GM23248 (cell line): ENCODE data around the gene EMP2. TPM values are rescaled to one million over a fixed set of nuclear protein-coding genes. Genes with fewer than 3 reads are reported as not detected.

Experiments used
- DNase-seq: peaks from one replicate; pipeline ENCODE4 v3.0.0-alpha.2; 2015
- H2AFZ ChIP-seq: fragments of 200-600 bp; sonication (generic); 2 replicates; pipeline ENCODE4 v1.6.1; 2016; ENCODE audit warnings: antibody characterized with exemption
- H3F3A ChIP-seq: fragments of 200-600 bp; sonication (generic); 2 replicates; pipeline ENCODE4 v1.6.1; 2016; ENCODE audit warnings: mild to moderate bottlenecking, antibody characterized with exemption, mixed run types; ENCODE audit not compliant: insufficient read depth
- H3K27ac ChIP-seq: fragments of 200-600 bp; sonication (generic); 2 replicates; pipeline ENCODE4 v1.5.1; 2016; ENCODE audit warnings: mild to moderate bottlenecking
- H3K27me3 ChIP-seq: fragments of 200-600 bp; sonication (generic); replicated peaks from 2 replicates; pipeline ENCODE4 v1.6.1; 2016; ENCODE audit warnings: mild to moderate bottlenecking; ENCODE audit not compliant: insufficient read depth
- H3K36me3 ChIP-seq: fragments of 200-600 bp; sonication (generic); 2 replicates; pipeline ENCODE4 v1.6.1; 2016; ENCODE audit warnings: low read depth, mild to moderate bottlenecking
- H3K4me1 ChIP-seq: fragments of 200-600 bp; sonication (generic); 2 replicates; pipeline ENCODE4 v1.6.1; 2016; ENCODE audit warnings: mild to moderate bottlenecking; ENCODE audit not compliant: insufficient read depth
- H3K4me2 ChIP-seq: fragments of 200-600 bp; sonication (generic); one replicate; pipeline ENCODE4 v1.6.1; 2016; ENCODE audit warnings: mild to moderate bottlenecking; ENCODE audit not compliant: unreplicated experiment
- H3K4me3 ChIP-seq: fragments of 200-600 bp; sonication (generic); 2 replicates; pipeline ENCODE4 v1.5.1; 2016; ENCODE audit warnings: mild to moderate bottlenecking
- H3K79me2 ChIP-seq: fragments of 200-600 bp; sonication (generic); 2 replicates; pipeline ENCODE4 v1.6.1; 2016; ENCODE audit warnings: mild to moderate bottlenecking; ENCODE audit not compliant: insufficient read depth
- H3K9ac ChIP-seq: fragments of 200-600 bp; sonication (generic); 2 replicates; pipeline ENCODE4 v1.6.1; 2016; ENCODE audit warnings: mild to moderate bottlenecking
- H3K9me2 ChIP-seq: fragments of 200-600 bp; sonication (generic); 2 replicates; pipeline ENCODE4 v1.6.1; 2016; ENCODE audit warnings: mixed run types, mild to moderate bottlenecking, moderate library complexity; ENCODE audit not compliant: insufficient read depth
- H3K9me3 ChIP-seq: fragments of 200-600 bp; sonication (generic); one replicate; pipeline ENCODE4 v1.6.1; 2017; ENCODE audit warnings: low read depth
- H4K20me1 ChIP-seq: fragments of 200-600 bp; sonication (generic); 2 replicates; pipeline ENCODE4 v1.6.0; 2016; ENCODE audit not compliant: insufficient read depth
- EZH2 ChIP-seq: fragments of 200-600 bp; sonication (generic); IDR thresholded peaks from 2 replicates; pipeline ENCODE4 v1.6.1; 2018; ENCODE audit warnings: antibody characterized with exemption, mild to moderate bottlenecking; ENCODE audit not compliant: insufficient read depth, poor library complexity, severe bottlenecking
- EZH2phosphoT487 ChIP-seq: fragments of 200-600 bp; sonication (generic); IDR thresholded peaks from 2 replicates; pipeline ENCODE4 v1.6.1; 2018; ENCODE audit warnings: antibody characterized with exemption, moderate library complexity, mild to moderate bottlenecking, low read depth; ENCODE audit not compliant: insufficient read depth
- WGBS, 2 experiments: methylation state at CpG; one replicate each; pipeline ENCODE4 v1.1.6; 2015 to 2017; ENCODE audit warnings: low lambda C conversion rate in 2 of 2, low coverage in 1 of 2; ENCODE audit errors: missing lambda C conversion rate in 2 of 2; 5-methylcytosine and 5-hydroxymethylcytosine counted together
- in situ Hi-C: fragments of 300-500 bp; cut with MboI; formaldehyde crosslinking; loops from 2 replicates; pipeline ENCODE4 v1.15.0; 2020
- polyA plus RNA-seq: library from polyadenylated mRNA; unstranded; fragments of >200 nt; fragmentation: Nextera tagmentation; extraction: Ambion mirVana; gene quantifications from 2 replicates; pipeline ENCODE4 v1.2.1, GENCODE V29; 2016
- total RNA-seq: library from RNA; depleted of rRNA; stranded (reverse); fragments of >200 nt; shearing (Covaris generic); gene quantifications from 2 replicates; pipeline ENCODE4 v1.2.3, GENCODE V29; 2014

Gene EMP2
- total and polyA plus RNA-seq, 2 experiments from 2014 or later: 26.0 to 73.7 TPM

GRCh38 chr16:10607157-10607556, 26.8 kb upstream of the EMP2 start:
- Histone ChIP-seq H3K9me2 (no peaks in the 10 kb centered on the region), H3K9me3 (no peaks in the 10 kb centered on the region), H2AFZ (no peak overlapping the region), H3K4me1 (peaks cover 20% of the 10 kb centered on the region), H3K27ac (no peak overlapping the region), H3K27me3 (no peaks in the 10 kb centered on the region), H3K4me2 (no peak overlapping the region), H4K20me1 (no peaks in the 10 kb centered on the region), H3F3A (peaks cover 23% of the 10 kb centered on the region), H3K79me2 (no peaks in the 10 kb centered on the region), H3K4me3 (no peak overlapping the region), H3K36me3 (no peaks in the 10 kb centered on the region), H3K9ac (no peak overlapping the region)
- DNase-seq: no peak
- in situ Hi-C loops: no loop called here
- TF ChIP-seq EZH2: no peak
- no peak for TF ChIP-seq EZH2phosphoT487
- 65 to 69% methylated on average over 3 of the region's 3 CpGs for WGBS, 2 experiments

- DNase-seq: no peak
- no peaks in the 10 kb centered on the region for H4K20me1 ChIP-seq
- no peaks in the 10 kb centered on the region for H3K9me2 ChIP-seq
- no peak overlapping the region for H3K9ac ChIP-seq
- no peaks in the 10 kb centered on the region for H3K36me3 ChIP-seq
- H3F3A ChIP-seq: peaks cover 23% of the 10 kb centered on the region
- in situ Hi-C loops: no loop called here
- no peaks in the 10 kb centered on the region for H3K79me2 ChIP-seq
- TF ChIP-seq EZH2 (no peak), EZH2phosphoT487 (no peak)
- H3K4me1 ChIP-seq: peaks cover 20% of the 10 kb centered on the region
- no peaks in the 10 kb centered on the region for H3K27me3 ChIP-seq
- no peaks in the 10 kb centered on the region for H3K9me3 ChIP-seq
- H3K4me3 ChIP-seq: no peak overlapping the region
- no peak overlapping the region for H3K27ac ChIP-seq
- WGBS, 2 experiments: 84 to 88% methylated on average over 6 of the region's 6 CpGs
- no peak overlapping the region for H2AFZ ChIP-seq
- no peak overlapping the region for H3K4me2 ChIP-seq
Observed at GRCh38 chr16:10606607-10607006, 26.2 kb upstream of the EMP2 start.

GRCh38 chr16:10605636-10606035, 25.2 kb upstream of the EMP2 start:
- H3K4me3 ChIP-seq: no peak overlapping the region
- no peak for DNase-seq
- no peaks in the 10 kb centered on the region for H3K9me2 ChIP-seq

GRCh38 chr16:10601444-10602408, 21.3 kb upstream of the EMP2 start:
- in situ Hi-C loops: no loop called here
- Histone ChIP-seq H3K4me1 (peaks cover 9% of the 10 kb centered on the region), H3K4me2 (no peak overlapping the region), H2AFZ (no peak overlapping the region), H3F3A (0 out of 2 replicates have a peak, but pooled peaks cover 8% of the 10 kb centered on the region), H3K4me3 (no peak overlapping the region), H3K9me2 (no peaks in the 10 kb centered on the region), H3K36me3 (no peaks in the 10 kb centered on the region), H3K9ac (no peak overlapping the region), H4K20me1 (no peaks in the 10 kb centered on the region), H3K9me3 (no peaks in the 10 kb centered on the region), H3K79me2 (no peaks in the 10 kb centered on the region), H3K27me3 (no peaks in the 10 kb centered on the region), H3K27ac (no peak overlapping the region)
- DNase-seq: no peak
- TF ChIP-seq EZH2phosphoT487 (no peak), EZH2 (no peak)
- 52 to 53% methylated on average over 13 of the region's 13 CpGs for WGBS, 2 experiments

More at GRCh38 chr16:10605636-10606035, 25.2 kb upstream of the EMP2 start:
- H3K79me2 ChIP-seq: no peaks in the 10 kb centered on the region
- peaks cover 25% of the 10 kb centered on the region for H3F3A ChIP-seq
- H3K9me3 ChIP-seq: no peaks in the 10 kb centered on the region
- in situ Hi-C loops: no loop called here
- no peak overlapping the region for H3K9ac ChIP-seq
- H3K27ac ChIP-seq: no peak overlapping the region
- no peak for TF ChIP-seq EZH2
- H4K20me1 ChIP-seq: no peaks in the 10 kb centered on the region
- H3K4me1 ChIP-seq: peaks cover 25% of the 10 kb centered on the region
- H3K27me3 ChIP-seq: no peaks in the 10 kb centered on the region
- WGBS, 2 experiments: 85 to 91% methylated on average over 3 of the region's 3 CpGs
- no peaks in the 10 kb centered on the region for H3K36me3 ChIP-seq
- H2AFZ ChIP-seq: no peak overlapping the region
- H3K4me2 ChIP-seq: no peak overlapping the region
